Small intestine (tissue), 16 donors: Measurements from ENCODE around the gene LARP4. TPM values are rescaled to one million over a fixed set of nuclear protein-coding genes. Genes with fewer than 3 reads are reported as not detected.

Experiments
- DNase-seq, 2 donors: peaks; one replicate each; pipeline versions ENCODE4 v3.0.0 to v3.0.0-alpha.2; 2013
- FAIRE-seq: peaks from 2 replicates; lab custom pipeline; 2012; peaks lifted over from hg19 to GRCh38; lab: Jason Lieb, UNC
- H3K27ac ChIP-seq, 3 donors: one replicate each; pipeline ENCODE4 v1.5.1; 2013; ENCODE audit warnings: low read length in 2 of 3, mild to moderate bottlenecking in 2 of 3, control low read depth in 1 of 3, inconsistent platforms in 1 of 3, low read depth in 1 of 3, moderate library complexity in 1 of 3
- H3K27me3 ChIP-seq, 3 donors: one replicate each; pipeline ENCODE4 v1.6.1; 2013; ENCODE audit warnings: low read length in 3 of 3, inconsistent platforms in 1 of 3; ENCODE audit not compliant: control insufficient read depth in 3 of 3, insufficient read depth in 3 of 3
- H3K36me3 ChIP-seq, 3 donors: one replicate each; pipeline ENCODE4 v1.6.1; 2013; ENCODE audit warnings: low read length in 3 of 3, inconsistent platforms in 1 of 3, low read depth in 1 of 3, mild to moderate bottlenecking in 1 of 3, moderate library complexity in 1 of 3; ENCODE audit not compliant: control insufficient read depth in 3 of 3, insufficient read depth in 2 of 3
- H3K4me1 ChIP-seq, 3 donors: one replicate each; pipeline ENCODE4 v1.6.1; 2013; ENCODE audit warnings: low read length in 2 of 3, inconsistent platforms in 1 of 3, low read depth in 1 of 3, mild to moderate bottlenecking in 1 of 3, moderate library complexity in 1 of 3; ENCODE audit not compliant: control insufficient read depth in 3 of 3, insufficient read depth in 2 of 3
- H3K4me3 ChIP-seq, 3 donors: one replicate each; pipeline ENCODE4 v1.5.1; 2013; ENCODE audit warnings: low read length in 3 of 3, control low read depth in 1 of 3, inconsistent platforms in 1 of 3, low read depth in 1 of 3, mild to moderate bottlenecking in 1 of 3, moderate library complexity in 1 of 3
- H3K9me3 ChIP-seq, 2 donors: one replicate each; pipeline ENCODE4 v1.6.1; 2013; ENCODE audit warnings: low read depth in 1 of 2, low read length in 1 of 2; ENCODE audit not compliant: control insufficient read depth in 2 of 2, insufficient read depth in 1 of 2
- WGBS, 3 donors: extraction: QIAGEN DNeasy Blood & Tissue Kit; methylation state at CpG; one replicate each; pipeline ENCODE4 v1.1.7; 2013; 5-methylcytosine and 5-hydroxymethylcytosine counted together
- long read RNA-seq, 10 donors: transcript quantifications; one replicate each; lab custom pipeline, GENCODE V29; 2026
- polyA plus RNA-seq, 4 donors: library from polyadenylated mRNA; stranded (reverse) in 3 of 4; unstranded in 1 of 4; fragments of 200-250 nt in 3 of 4; fragments of 120-200 nt in 1 of 4; gene quantifications; one replicate each; pipeline versions ENCODE4 v1.2.1 to v1.2.3, GENCODE V29; 2013
- donor health status: healthy with polysubstance abuse.
- donor health status: control.
- donor health status: control.
- donor health status: Bipolar disorder and iron deficiency.
- donor health status: healthy.

LARP4 gene
- polyA plus RNA-seq, result 10 to 100 TPM in 3 of 4 donors, 1 to 10 TPM in 1; 6.8 to 29.2 (median 12.6) TPM
- long read RNA-seq, donor 1, full-length matches to known transcripts, result 2 of 2 reads
- long read RNA-seq, donor 1, partial matches to known transcripts, result 0 of 2 reads
- long read RNA-seq, donor 1, other reads (novel, unspliced or antisense), result 0 of 2 reads
- long read RNA-seq, donor 2, result 0 reads
- long read RNA-seq, donor 3, partial matches to known transcripts, result 6 of 6 reads
- long read RNA-seq, donor 3, other reads (novel, unspliced or antisense), result 0 of 6 reads
- long read RNA-seq, donor 4, result 0 reads
- long read RNA-seq, donor 5, result 0 reads
- long read RNA-seq, donor 6, full-length matches to known transcripts, result 5 of 5 reads
- long read RNA-seq, donor 6, partial matches to known transcripts, result 0 of 5 reads
- long read RNA-seq, donor 6, other reads (novel, unspliced or antisense), result 0 of 5 reads
- long read RNA-seq, donor 7, result 0 reads
- long read RNA-seq, donor 8, result 0 reads
- long read RNA-seq, donor 9, result 0 reads
- long read RNA-seq, donor 10, full-length matches to known transcripts, result 3 of 3 reads
- long read RNA-seq, donor 10, partial matches to known transcripts, result 0 of 3 reads
- long read RNA-seq, donor 10, other reads (novel, unspliced or antisense), result 0 of 3 reads

DNA sequence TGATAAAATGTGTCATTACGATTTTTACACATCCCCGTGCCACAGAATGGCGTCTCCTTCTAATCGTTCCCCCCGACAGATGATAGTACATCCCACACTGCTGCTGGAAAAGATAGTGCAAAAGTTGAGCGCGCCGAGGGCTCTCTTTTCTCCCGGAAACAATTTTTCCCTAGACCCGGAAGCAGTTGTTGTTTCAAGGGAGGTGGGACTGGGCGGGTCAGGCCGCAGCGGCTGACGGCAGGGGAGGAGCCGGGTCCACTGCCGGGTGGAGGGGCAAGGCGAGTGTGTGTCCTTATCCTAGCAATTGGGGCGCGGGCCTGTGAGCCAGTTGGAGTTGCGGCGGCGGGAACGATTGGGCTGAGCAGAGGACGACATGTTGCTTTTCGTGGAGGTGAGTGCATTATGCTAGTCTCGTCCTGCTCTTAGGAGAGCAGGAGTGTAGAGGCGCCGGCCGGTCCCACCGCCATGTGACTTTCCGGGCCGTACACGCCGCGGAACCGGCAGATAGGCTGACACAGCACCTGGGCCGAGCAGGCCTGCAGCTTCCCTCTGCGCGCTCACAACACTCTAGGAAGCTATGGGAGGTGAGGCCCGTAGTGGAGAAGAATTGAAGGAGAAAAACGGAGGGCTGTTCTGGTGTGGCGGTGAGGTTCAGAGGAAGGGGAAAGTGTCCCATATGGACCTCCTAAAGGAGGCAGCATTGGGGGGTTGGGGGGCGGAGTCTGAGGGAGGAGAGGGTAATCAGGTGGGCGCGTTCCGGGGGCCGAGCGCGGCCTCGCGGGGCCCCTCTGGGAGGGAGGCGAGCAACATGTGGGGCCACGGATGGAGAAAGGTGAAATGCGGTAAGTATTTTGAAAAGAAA is at the start of gene LARP4:
LARP4 (plus strand) TSS at position 248 of the 862 bp plus-strand sequence; CDS start at position 374, 126 bp downstream.
- H3K9me3 ChIP-seq, result no peaks in the 10 kb centered on the region
- FAIRE-seq (no peak), DNase-seq (peak; percentile 97 to 98)
- H3K36me3 ChIP-seq, result peaks cover 0 to 5% (median 0%) of the 10 kb centered on the region in 3 donors
- no peaks in the 10 kb centered on the region for H3K27me3 ChIP-seq
- peak within 1 kb of the TSS; percentile 91 to 96 (median 91) for H3K27ac ChIP-seq
- 1% methylated on average over 54 of the region's 54 CpGs for WGBS, 3 donors
- H3K4me1 ChIP-seq, result no peaks in the 10 kb centered on the region
- H3K4me3 ChIP-seq, result peak within 1 kb of the TSS; percentile 80 to 88 (median 86)

GRCh38 chr12:50351120-50352043 is 49.3 kb upstream of the LARP4 start:
- H3K27me3 ChIP-seq, result no peaks in the 10 kb centered on the region
- FAIRE-seq (no peak), DNase-seq (peak in 1 of 2 donors; percentile 73)
- H3K4me1 ChIP-seq, result peaks cover 0 to 8% (median 0%) of the 10 kb centered on the region in 3 donors
- WGBS, 3 donors, result 73 to 76% (median 74%) methylated on average over 11 of the region's 11 CpGs
- H3K36me3 ChIP-seq, result no peaks in the 10 kb centered on the region
- no peak overlapping the region for H3K4me3 ChIP-seq
- H3K9me3 ChIP-seq, result peaks cover 0 to 5% of the 10 kb centered on the region in 2 donors
- no peak overlapping the region for H3K27ac ChIP-seq

- WGBS, 3 donors, result 94 to 100% (median 95%) methylated on average over 3 of the region's 3 CpGs
- H3K4me3 ChIP-seq, result no peak overlapping the region
- no peaks in the 10 kb centered on the region for H3K27me3 ChIP-seq
- peaks cover 0 to 5% of the 10 kb centered on the region in 2 donors for H3K9me3 ChIP-seq
- DNase-seq (no peak), FAIRE-seq (no peak)
- H3K36me3 ChIP-seq, result no peaks in the 10 kb centered on the region
- H3K4me1 ChIP-seq, result peaks cover 0 to 8% (median 0%) of the 10 kb centered on the region in 3 donors
- no peak overlapping the region for H3K27ac ChIP-seq
These were observed 47.3 kb upstream of the LARP4 start for GRCh38 chr12:50353404-50353803.

GRCh38 chr12:50353869-50354593 is 46.7 kb upstream of the LARP4 start:
- Histone ChIP-seq H3K27ac (peak overlapping the region in 2 of 3 donors; percentile 0 to 33), H3K36me3 (no peaks in the 10 kb centered on the region), H3K4me1 (peaks cover 0 to 8% (median 0%) of the 10 kb centered on the region in 3 donors), H3K4me3 (no peak overlapping the region), H3K27me3 (no peaks in the 10 kb centered on the region), H3K9me3 (peaks cover 0 to 5% of the 10 kb centered on the region in 2 donors)
- no peak for FAIRE-seq
- peak; percentile 34 to 48 for DNase-seq
- WGBS, 3 donors, result 79 to 96% (median 86%) methylated on average over 3 of the region's 3 CpGs

- Histone ChIP-seq H3K27ac (no peak overlapping the region), H3K4me1 (peaks cover 0 to 8% (median 0%) of the 10 kb centered on the region in 3 donors), H3K27me3 (no peaks in the 10 kb centered on the region), H3K9me3 (peaks cover 0 to 5% of the 10 kb centered on the region in 2 donors), H3K4me3 (no peak overlapping the region), H3K36me3 (no peaks in the 10 kb centered on the region)
- FAIRE-seq, result no peak
- DNase-seq, result peak in 1 of 2 donors; percentile 11
- 29 to 56% (median 52%) methylated on average over 2 of the region's 2 CpGs for WGBS, 3 donors
These were observed 45.8 kb upstream of the LARP4 start for GRCh38 chr12:50354908-50355307.

DNA sequence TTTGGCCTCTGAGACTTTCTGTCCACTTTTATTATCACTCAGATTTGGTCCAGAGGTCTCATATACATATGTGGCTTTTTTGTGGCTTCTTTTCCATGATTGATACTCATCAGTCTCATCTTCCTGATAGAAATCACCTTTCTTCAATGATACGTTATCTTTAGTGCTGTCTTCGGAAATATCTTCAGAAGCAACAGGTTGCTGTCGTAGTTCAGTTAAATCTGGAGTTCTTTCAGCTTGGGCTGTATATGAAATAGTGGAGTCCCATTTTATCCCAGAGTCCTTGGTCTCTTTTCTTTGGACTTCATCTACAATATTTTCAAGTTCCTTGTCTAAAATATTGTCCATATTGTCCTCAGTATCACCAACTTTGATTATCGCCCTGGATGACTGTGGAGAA is 45.3 kb upstream of the LARP4 start:
- Histone ChIP-seq H3K36me3 (no peaks in the 10 kb centered on the region), H3K9me3 (peaks cover 0 to 5% of the 10 kb centered on the region in 2 donors), H3K27me3 (no peaks in the 10 kb centered on the region), H3K27ac (no peak overlapping the region), H3K4me1 (peaks cover 0 to 8% (median 0%) of the 10 kb centered on the region in 3 donors), H3K4me3 (no peak overlapping the region)
- FAIRE-seq (no peak), DNase-seq (no peak)
- 95 to 98% (median 98%) methylated on average over 4 of the region's 4 CpGs for WGBS, 3 donors

- no peaks in the 10 kb centered on the region for H3K36me3 ChIP-seq
- H3K27ac ChIP-seq, result no peak overlapping the region
- no peak for DNase-seq
- H3K27me3 ChIP-seq, result no peaks in the 10 kb centered on the region
- H3K4me1 ChIP-seq, result no peaks in the 10 kb centered on the region
- FAIRE-seq, result no peak
- H3K4me3 ChIP-seq, result no peak overlapping the region
- no peaks in the 10 kb centered on the region for H3K9me3 ChIP-seq
- 89 to 94% (median 90%) methylated on average over 4 of the region's 4 CpGs for WGBS, 3 donors
These were observed 38.0 kb upstream of the LARP4 start for GRCh38 chr12:50362671-50363070.
